Measurements from ENCODE around the gene NOP9. TPM values are rescaled to one million over a fixed set of nuclear protein-coding genes. Genes with fewer than 3 reads are reported as not detected.
A peak's percentile ranks its signal among the peaks of the same experiment; 100 is the strongest.

The NOP9 gene
- total RNA-seq, 1 donor from 2014 or later = 23.5 TPM

GRCh38 chr14:24317141-24317928 lies 17.7 kb downstream of the NOP9 start:
- Histone ChIP-seq H2AFZ (ENCODE audit: low read depth, low read length) (no peak overlapping the region), H3K79me2 (ENCODE audit: insufficient read depth, low read length) (no peaks in the 10 kb centered on the region), H3K4me2 (ENCODE audit: low read length) (no peak overlapping the region), H3K27me3 (ENCODE audit: insufficient read depth, low read length) (peaks cover 32% of the 10 kb centered on the region), H3K9ac (ENCODE audit: low read length) (no peak overlapping the region), H3K4me3 (ENCODE audit: insufficient read depth, low read depth, low read length) (no peak overlapping the region), H3K9me3 (ENCODE audit: insufficient read depth, low read depth, low read length) (no peaks in the 10 kb centered on the region), H3K36me3 (ENCODE audit: insufficient read depth, low read length) (no peaks in the 10 kb centered on the region), H3K4me1 (ENCODE audit: insufficient read depth, low read length) (peaks cover 12% of the 10 kb centered on the region), H4K20me1 (ENCODE audit: insufficient read depth, low read length) (peaks cover 6% of the 10 kb centered on the region), H3K27ac (ENCODE audit: low read depth, low read length) (no peak overlapping the region)
- peak; percentile 9 for DNase-seq (ENCODE audit: low read depth)
- Mint-ChIP-seq H3K27me3 (ENCODE audit: low read depth, unreplicated experiment) (peaks cover 27% of the 10 kb centered on the region), H3K9me3 (ENCODE audit: unreplicated experiment) (peaks cover 2% of the 10 kb centered on the region), H3K4me3 (ENCODE audit: unreplicated experiment) (no peak overlapping the region), H3K36me3 (ENCODE audit: low read depth, unreplicated experiment) (peaks cover under 1% of the 10 kb centered on the region), H3K4me1 (ENCODE audit: low read depth, unreplicated experiment) (peaks cover 9% of the 10 kb centered on the region), H3K27ac (ENCODE audit: unreplicated experiment) (no peak overlapping the region)
- FAIRE-seq = no peak
- TF ChIP-seq EZH2 (IDR thresholded peaks at IDR 0.05; ENCODE audit: insufficient read depth, low read length) = no peak
- no peak for TF ChIP-seq CTCF (IDR thresholded peaks at IDR 0.05; ENCODE audit: insufficient read depth, low read depth, low read length)

- H4K20me1 ChIP-seq (ENCODE audit: insufficient read depth, low read length) = no peaks in the 10 kb centered on the region
- peaks cover 9% of the 10 kb centered on the region for H3K4me1 Mint-ChIP-seq (ENCODE audit: low read depth, unreplicated experiment)
- peaks cover 29% of the 10 kb centered on the region for H3K27me3 ChIP-seq (ENCODE audit: insufficient read depth, low read length)
- H3K36me3 Mint-ChIP-seq (ENCODE audit: low read depth, unreplicated experiment) = no peaks in the 10 kb centered on the region
- peaks cover 7% of the 10 kb centered on the region for H3K4me1 ChIP-seq (ENCODE audit: insufficient read depth, low read length)
- H3K4me3 Mint-ChIP-seq (ENCODE audit: unreplicated experiment) = no peak overlapping the region
- H3K27me3 Mint-ChIP-seq (ENCODE audit: low read depth, unreplicated experiment) = peaks cover 39% of the 10 kb centered on the region
- no peaks in the 10 kb centered on the region for H3K79me2 ChIP-seq (ENCODE audit: insufficient read depth, low read length)
- H3K9me3 Mint-ChIP-seq (ENCODE audit: unreplicated experiment) = no peaks in the 10 kb centered on the region
- H3K4me2 ChIP-seq (ENCODE audit: low read length) = no peak overlapping the region
- no peak overlapping the region for H3K4me3 ChIP-seq (ENCODE audit: insufficient read depth, low read depth, low read length)
- FAIRE-seq (no peak), DNase-seq (ENCODE audit: low read depth) (no peak)
- no peak overlapping the region for H3K9ac ChIP-seq (ENCODE audit: low read length)
- no peak overlapping the region for H3K27ac ChIP-seq (ENCODE audit: low read depth, low read length)
- no peak overlapping the region for H3K27ac Mint-ChIP-seq (ENCODE audit: unreplicated experiment)
- H3K9me3 ChIP-seq (ENCODE audit: insufficient read depth, low read depth, low read length) = no peaks in the 10 kb centered on the region
- no peak overlapping the region for H2AFZ ChIP-seq (ENCODE audit: low read depth, low read length)
- H3K36me3 ChIP-seq (ENCODE audit: insufficient read depth, low read length) = no peaks in the 10 kb centered on the region
- TF ChIP-seq EZH2 (IDR thresholded peaks at IDR 0.05; ENCODE audit: insufficient read depth, low read length) = no peak
- no peak for TF ChIP-seq CTCF (IDR thresholded peaks at IDR 0.05; ENCODE audit: insufficient read depth, low read depth, low read length)
These were observed 21.7 kb downstream of the NOP9 start for GRCh38 chr14:24321212-24321975.

All from astrocyte (in vitro differentiated cells and primary cell).